HG03025 (cell line): ENCODE data around the gene ARMC12.

Experiments
- ATAC-seq: cut with Tn5 transposase; IDR thresholded peaks from one replicate; pipeline ENCODE4 v1.9.1; 2021; ENCODE audit warnings: mild to moderate bottlenecking, moderate library complexity; ENCODE audit not compliant: unreplicated experiment, low FRiP score

The ARMC12 gene

GRCh38 chr6:35797837-35798526 is 61.1 kb downstream of the ARMC12 start:
- no peak for ATAC-seq
